CD14-positive monocyte (primary cell): ENCODE measurements around the gene POLE2. TPM values are rescaled to one million over a fixed set of nuclear protein-coding genes. Genes with fewer than 3 reads are reported as not detected.

ENCODE experiments used
- DNase-seq, 3 donors: peaks; one replicate each; pipeline ENCODE4 v3.0.0-alpha.2; 2011 to 2022
- H2AFZ ChIP-seq: 2 replicates; pipeline ENCODE4 v1.6.0; 2012; ENCODE audit warnings: mild to moderate bottlenecking, low read depth, low read length, inconsistent platforms; ENCODE audit not compliant: insufficient read depth, poor library complexity, severe bottlenecking
- H3K27ac ChIP-seq, 2 donors: 1 replicate in 1 of 2; 2 replicates in 1 of 2; pipeline ENCODE4 v1.5.1; 2012 to 2013; ENCODE audit warnings: low read length in 2 of 2, control low read depth in 1 of 2, inconsistent platforms in 1 of 2, low read depth in 1 of 2, mild to moderate bottlenecking in 1 of 2
- H3K27me3 ChIP-seq, 2 donors: one replicate each; pipeline versions ENCODE4 v1.6.0 to v1.6.1; 2011 to 2013; ENCODE audit warnings: low read length in 2 of 2; ENCODE audit not compliant: control insufficient read depth in 2 of 2, insufficient read depth in 2 of 2
- H3K36me3 ChIP-seq, 2 donors: replicated peaks in 1 of 2; 1 replicate in 1 of 2; 2 replicates in 1 of 2; pipeline versions ENCODE4 v1.5.1 to v1.6.1; 2012 to 2013; ENCODE audit warnings: low read length in 2 of 2, control low read depth in 1 of 2, inconsistent platforms in 1 of 2, mild to moderate bottlenecking in 1 of 2; ENCODE audit not compliant: insufficient read depth in 2 of 2, control insufficient read depth in 1 of 2
- H3K4me1 ChIP-seq, 2 donors: 1 replicate in 1 of 2; 2 replicates in 1 of 2; pipeline versions ENCODE4 v1.5.1 to v1.6.1; 2012 to 2013; ENCODE audit warnings: low read length in 2 of 2, control low read depth in 1 of 2, inconsistent platforms in 1 of 2, mild to moderate bottlenecking in 1 of 2, moderate library complexity in 1 of 2; ENCODE audit not compliant: insufficient read depth in 2 of 2, control insufficient read depth in 1 of 2
- H3K4me2 ChIP-seq: replicated peaks from 2 replicates; pipeline ENCODE3; 2012; ENCODE audit warnings: low read length, moderate library complexity, mild to moderate bottlenecking; ENCODE audit not compliant: poor library complexity, severe bottlenecking; ENCODE audit errors: extremely low read depth
- H3K4me3 ChIP-seq, 3 experiments: fragments of 200-600 bp in 1 of 3; sonication (generic) in 1 of 3; replicated peaks in 1 of 3; 1 replicate in 2 of 3; 2 replicates in 1 of 3; pipeline ENCODE4 v1.5.1; 2011 to 2013; ENCODE audit warnings: low read length in 3 of 3, mild to moderate bottlenecking in 3 of 3, control low read depth in 2 of 3, low read depth in 2 of 3, inconsistent platforms in 1 of 3, moderate library complexity in 1 of 3
- H3K79me2 ChIP-seq: 2 replicates; pipeline ENCODE4 v1.6.0; 2012; ENCODE audit warnings: mild to moderate bottlenecking, control low read depth, inconsistent platforms, low read length, moderate library complexity; ENCODE audit not compliant: insufficient read depth
- H3K9ac ChIP-seq: 2 replicates; pipeline ENCODE4 v1.6.0; 2017; ENCODE audit warnings: low read length, mild to moderate bottlenecking; ENCODE audit not compliant: insufficient read depth, poor library complexity, severe bottlenecking
- H3K9me3 ChIP-seq, 2 donors: replicated peaks in 1 of 2; 1 replicate in 1 of 2; 2 replicates in 1 of 2; pipeline versions ENCODE4 v1.5.1 to v1.6.1; 2012 to 2013; ENCODE audit warnings: low read length in 2 of 2, control low read depth in 1 of 2; ENCODE audit not compliant: control insufficient read depth in 1 of 2, insufficient read depth in 1 of 2
- H4K20me1 ChIP-seq: 2 replicates; pipeline ENCODE4 v1.6.0; 2012; ENCODE audit warnings: mild to moderate bottlenecking, low read length, control low read depth, moderate library complexity; ENCODE audit not compliant: insufficient read depth
- H3K27ac Mint-ChIP-seq, 7 donors: one replicate each; pipeline ENCODE4 v1.8.0; 2020; ENCODE audit warnings: mild to moderate bottlenecking in 7 of 7, mixed read lengths in 7 of 7, moderate library complexity in 6 of 7, inconsistent platforms in 2 of 7
- H3K27me3 Mint-ChIP-seq, 3 donors: one replicate each; pipeline ENCODE4 v1.8.0; 2021 to 2022; ENCODE audit warnings: low read depth in 3 of 3, mild to moderate bottlenecking in 3 of 3, mixed read lengths in 3 of 3, moderate library complexity in 3 of 3, inconsistent platforms in 1 of 3
- H3K36me3 Mint-ChIP-seq, 2 donors: one replicate each; pipeline ENCODE4 v1.8.0; 2020; ENCODE audit warnings: mixed read lengths in 2 of 2, inconsistent platforms in 1 of 2, mild to moderate bottlenecking in 1 of 2
- H3K4me1 Mint-ChIP-seq: one replicate; pipeline ENCODE4 v1.8.0; 2020; ENCODE audit warnings: mild to moderate bottlenecking, mixed read lengths
- H3K4me3 Mint-ChIP-seq, 2 donors: one replicate each; pipeline ENCODE4 v1.8.0; 2020; ENCODE audit warnings: mild to moderate bottlenecking in 2 of 2, mixed read lengths in 2 of 2, moderate library complexity in 1 of 2
- H3K9me3 Mint-ChIP-seq, 7 donors: one replicate each; pipeline ENCODE4 v1.8.0; 2020 to 2022; ENCODE audit warnings: mixed read lengths in 7 of 7, mild to moderate bottlenecking in 6 of 7, moderate library complexity in 6 of 7, inconsistent platforms in 2 of 7
- WGBS: methylation state at CpG from one replicate; pipeline ENCODE4 v1.1.5; 2013; ENCODE audit warnings: missing lambda C conversion rate; ENCODE audit not compliant: insufficient coverage; 5-methylcytosine and 5-hydroxymethylcytosine counted together
- intact Hi-C, 2 donors: fragments of 100-400 bp; cut with micrococcal nuclease; formaldehyde crosslinking; loops; one replicate each; pipeline versions ENCODE4 v1.15.0 to v1.15.1; 2023
- polyA plus RNA-seq, 3 donors: library from polyadenylated mRNA; depleted of rRNA in 1 of 3; unstranded in 2 of 3; stranded (reverse) in 1 of 3; fragments of 300-500 nt in 2 of 3; fragments of >200 nt in 1 of 3; fragmentation: Illumina TruSeq in 2 of 3; gene quantifications; 1 replicate in 2 of 3; 2 replicates in 1 of 3; pipeline ENCODE4 v1.2.3, GENCODE V29; 2012 to 2021
- TF ChIP-seq, protein P1 (sequence below): fragments of 200-600 bp; IDR thresholded peaks from one replicate; pipeline ENCODE4 v1.8.0; 2022; ENCODE audit warnings: antibody characterized with exemption, mild to moderate bottlenecking

POLE2 gene
- polyA plus RNA-seq, 3 donors = 0.18 to 0.57 (median 0.47) TPM

DNA sequence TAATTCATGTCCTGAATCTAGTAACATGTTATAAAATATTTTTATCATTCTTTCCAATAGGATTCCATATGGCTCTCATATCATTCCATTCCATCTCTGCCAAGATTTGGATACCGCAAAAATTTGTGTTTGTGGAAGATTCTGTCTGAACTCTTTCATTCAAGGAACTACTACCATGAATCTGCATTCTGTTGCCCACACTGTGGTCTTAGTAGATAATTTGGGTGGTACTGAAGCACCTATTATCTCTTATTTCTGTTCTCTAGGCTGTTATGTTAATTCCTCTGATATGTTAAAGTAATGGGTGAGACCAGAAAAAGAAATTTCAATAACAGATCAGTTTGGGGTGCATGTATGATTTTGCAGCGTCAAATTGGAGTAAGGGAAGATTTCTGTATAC, 73.8 kb downstream of the POLE2 start:
- Mint-ChIP-seq H3K36me3 (peaks cover 21 to 84% of the 10 kb centered on the region in 2 donors), H3K9me3 (no peaks in the 10 kb centered on the region), H3K27ac (peak overlapping the region in 1 of 7 donors; percentile 18), H3K27me3 (no peaks in the 10 kb centered on the region), H3K4me3 (no peak overlapping the region), H3K4me1 (peaks cover 14% of the 10 kb centered on the region)
- no peak for DNase-seq
- Histone ChIP-seq H3K4me2 (no peak overlapping the region), H2AFZ (no peak overlapping the region), H3K79me2 (peaks cover 60% of the 10 kb centered on the region), H3K4me3 (no peak overlapping the region), H3K36me3 (peaks cover 13 to 51% of the 10 kb centered on the region in 2 donors), H3K27me3 (no peaks in the 10 kb centered on the region), H4K20me1 (peaks cover 11% of the 10 kb centered on the region), H3K27ac (no peak overlapping the region), H3K9ac (no peak overlapping the region), H3K9me3 (no peaks in the 10 kb centered on the region), H3K4me1 (peaks cover 1 to 7% of the 10 kb centered on the region in 2 donors)
- intact Hi-C loops = no loop called here
- no CpG with 5 or more reads among the region's 2 CpGs for WGBS
- TF ChIP-seq, protein P1, sequence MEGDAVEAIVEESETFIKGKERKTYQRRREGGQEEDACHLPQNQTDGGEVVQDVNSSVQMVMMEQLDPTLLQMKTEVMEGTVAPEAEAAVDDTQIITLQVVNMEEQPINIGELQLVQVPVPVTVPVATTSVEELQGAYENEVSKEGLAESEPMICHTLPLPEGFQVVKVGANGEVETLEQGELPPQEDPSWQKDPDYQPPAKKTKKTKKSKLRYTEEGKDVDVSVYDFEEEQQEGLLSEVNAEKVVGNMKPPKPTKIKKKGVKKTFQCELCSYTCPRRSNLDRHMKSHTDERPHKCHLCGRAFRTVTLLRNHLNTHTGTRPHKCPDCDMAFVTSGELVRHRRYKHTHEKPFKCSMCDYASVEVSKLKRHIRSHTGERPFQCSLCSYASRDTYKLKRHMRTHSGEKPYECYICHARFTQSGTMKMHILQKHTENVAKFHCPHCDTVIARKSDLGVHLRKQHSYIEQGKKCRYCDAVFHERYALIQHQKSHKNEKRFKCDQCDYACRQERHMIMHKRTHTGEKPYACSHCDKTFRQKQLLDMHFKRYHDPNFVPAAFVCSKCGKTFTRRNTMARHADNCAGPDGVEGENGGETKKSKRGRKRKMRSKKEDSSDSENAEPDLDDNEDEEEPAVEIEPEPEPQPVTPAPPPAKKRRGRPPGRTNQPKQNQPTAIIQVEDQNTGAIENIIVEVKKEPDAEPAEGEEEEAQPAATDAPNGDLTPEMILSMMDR = no peak

DNA sequence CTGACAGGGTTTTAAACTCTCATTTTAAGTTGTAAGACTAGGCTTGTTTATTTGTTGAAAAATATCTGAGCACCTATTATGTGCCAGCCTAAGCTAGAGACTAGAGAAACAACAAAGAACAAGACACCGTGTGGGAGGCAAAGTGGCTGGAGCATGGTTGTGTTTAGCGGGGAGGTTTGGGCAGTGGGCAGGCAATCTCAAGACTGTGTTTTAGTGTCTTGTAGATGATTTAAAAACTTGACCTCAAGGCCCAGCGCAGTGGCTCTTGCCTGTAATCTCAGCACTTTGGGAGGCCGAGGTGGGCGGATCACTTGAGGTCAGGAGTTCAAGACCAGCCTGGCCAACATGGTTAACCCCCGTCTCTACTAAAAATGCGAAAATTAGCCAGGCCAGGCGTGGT, 75.3 kb downstream of the POLE2 start:
- peaks cover 4% of the 10 kb centered on the region for H3K4me1 Mint-ChIP-seq
- Histone ChIP-seq H4K20me1 (peaks cover 3% of the 10 kb centered on the region), H3K4me1 (no peaks in the 10 kb centered on the region), H3K9me3 (no peaks in the 10 kb centered on the region), H3K9ac (no peak overlapping the region), H3K79me2 (peaks cover 56% of the 10 kb centered on the region), H3K4me3 (no peak overlapping the region), H3K4me2 (no peak overlapping the region), H3K36me3 (peaks cover 9 to 48% of the 10 kb centered on the region in 2 donors), H3K27me3 (no peaks in the 10 kb centered on the region), H2AFZ (no peak overlapping the region), H3K27ac (no peak overlapping the region)
- 100% methylated on average over 7 of the region's 8 CpGs for WGBS
- peak overlapping the region in 3 of 7 donors; percentile 43 to 77 (median 43) for H3K27ac Mint-ChIP-seq
- intact Hi-C loops = no loop called here
- DNase-seq = no peak
- no peaks in the 10 kb centered on the region for H3K27me3 Mint-ChIP-seq
- no peaks in the 10 kb centered on the region for H3K9me3 Mint-ChIP-seq
- H3K4me3 Mint-ChIP-seq = no peak overlapping the region
- H3K36me3 Mint-ChIP-seq = peaks cover 15 to 80% of the 10 kb centered on the region in 2 donors
- TF ChIP-seq, protein P1 = no peak
